Neural progenitor cell (in vitro differentiated cells): ENCODE results near the gene BCAS1. TPM values are rescaled to one million over a fixed set of nuclear protein-coding genes. Genes with fewer than 3 reads are reported as not detected.

Source experiments
- DNase-seq: peaks from one replicate; pipeline ENCODE4 v3.0.0-alpha.2; 2016; ENCODE audit warnings: low spot score
- H2AFZ ChIP-seq: fragments of 200-600 bp; sonication (generic); replicated peaks from 2 replicates; pipeline ENCODE4 v1.6.1; 2016; ENCODE audit warnings: antibody characterized with exemption
- H3F3A ChIP-seq: fragments of 200-600 bp; sonication (generic); 2 replicates; pipeline ENCODE4 v1.6.1; 2016; ENCODE audit warnings: antibody characterized with exemption, low read depth
- H3K27ac ChIP-seq: fragments of 200-600 bp; sonication (generic); 2 replicates; pipeline ENCODE4 v1.5.1; 2016; ENCODE audit warnings: mild to moderate bottlenecking
- H3K27me3 ChIP-seq: fragments of 200-600 bp; sonication (generic); 2 replicates; pipeline ENCODE4 v1.6.1; 2016; ENCODE audit warnings: mild to moderate bottlenecking, moderate library complexity
- H3K36me3 ChIP-seq: fragments of 200-600 bp; sonication (generic); 2 replicates; pipeline ENCODE4 v1.5.1; 2016
- H3K4me1 ChIP-seq: fragments of 200-600 bp; sonication (generic); 2 replicates; pipeline ENCODE4 v1.6.1; 2016; ENCODE audit warnings: mixed run types
- H3K4me2 ChIP-seq: fragments of 200-600 bp; sonication (generic); 2 replicates; pipeline ENCODE4 v1.6.1; 2016
- H3K4me3 ChIP-seq: fragments of 200-600 bp; sonication (generic); 2 replicates; pipeline ENCODE4 v1.5.1; 2016
- H3K79me2 ChIP-seq: fragments of 200-600 bp; sonication (generic); 2 replicates; pipeline ENCODE4 v1.6.1; 2016; ENCODE audit warnings: low read depth
- H3K9ac ChIP-seq: fragments of 200-600 bp; sonication (generic); 2 replicates; pipeline ENCODE4 v1.6.1; 2016
- H3K9me3 ChIP-seq: fragments of 200-600 bp; sonication (generic); 2 replicates; pipeline ENCODE4 v1.5.1; 2016; ENCODE audit warnings: low read depth
- H4K20me1 ChIP-seq: fragments of 200-600 bp; sonication (generic); 2 replicates; pipeline ENCODE4 v1.6.1; 2016; ENCODE audit warnings: low read depth
- H3K27ac Mint-ChIP-seq: 3 replicates; pipeline ENCODE4 v1.8.0; 2021; ENCODE audit warnings: mixed read lengths
- H3K27me3 Mint-ChIP-seq: 2 replicates; pipeline ENCODE4 v1.8.0; 2022; ENCODE audit warnings: low read depth, mild to moderate bottlenecking, inconsistent platforms, moderate library complexity, mixed read lengths; ENCODE audit not compliant: insufficient read depth
- H3K36me3 Mint-ChIP-seq: 3 replicates; pipeline ENCODE4 v1.8.0; 2021; ENCODE audit warnings: mixed read lengths
- H3K4me1 Mint-ChIP-seq: 3 replicates; pipeline ENCODE4 v1.8.0; 2021; ENCODE audit warnings: mixed read lengths
- H3K4me3 Mint-ChIP-seq: 3 replicates; pipeline ENCODE4 v1.8.0; 2021; ENCODE audit warnings: mild to moderate bottlenecking, moderate library complexity, mixed read lengths
- H3K9me3 Mint-ChIP-seq: 3 replicates; pipeline ENCODE4 v1.8.0; 2020; ENCODE audit warnings: mixed read lengths
- EZH2 ChIP-seq: fragments of 200-600 bp; sonication (generic); IDR thresholded peaks from 2 replicates; pipeline ENCODE4 v1.6.1; 2017; ENCODE audit warnings: antibody characterized with exemption, mild to moderate bottlenecking, moderate library complexity
- EZH2phosphoT487 ChIP-seq: fragments of 200-600 bp; sonication (generic); IDR thresholded peaks from 2 replicates; pipeline ENCODE4 v1.6.1; 2017; ENCODE audit warnings: antibody characterized with exemption
- total RNA-seq: library from RNA; depleted of rRNA; stranded (reverse); fragments of >200 nt; gene quantifications from 2 replicates; pipeline ENCODE4 v1.2.3, GENCODE V29; 2015; ENCODE audit warnings: low replicate concordance
- TF ChIP-seq, protein P1 (sequence below): fragments of 200-600 bp; sonication (generic); IDR thresholded peaks from 2 replicates; pipeline ENCODE4 v1.5.1; 2017; ENCODE audit warnings: antibody characterized with exemption, mild to moderate bottlenecking

BCAS1 gene
- total RNA-seq, 1 donor from 2014 or later = not detected

GRCh38 chr20:53972179-53972578 is 98.2 kb downstream of the BCAS1 start:
- H3K9ac ChIP-seq = no peak overlapping the region
- no peak for DNase-seq
- H3K36me3 ChIP-seq = no peaks in the 10 kb centered on the region
- no peak overlapping the region for H2AFZ ChIP-seq
- H3K4me2 ChIP-seq = no peak overlapping the region
- no peaks in the 10 kb centered on the region for H3K27me3 Mint-ChIP-seq
- H3K4me1 Mint-ChIP-seq = no peaks in the 10 kb centered on the region
- H4K20me1 ChIP-seq = no peaks in the 10 kb centered on the region
- no peak overlapping the region for H3K27ac Mint-ChIP-seq
- no peaks in the 10 kb centered on the region for H3K4me1 ChIP-seq
- no peaks in the 10 kb centered on the region for H3F3A ChIP-seq
- TF ChIP-seq, protein P1, sequence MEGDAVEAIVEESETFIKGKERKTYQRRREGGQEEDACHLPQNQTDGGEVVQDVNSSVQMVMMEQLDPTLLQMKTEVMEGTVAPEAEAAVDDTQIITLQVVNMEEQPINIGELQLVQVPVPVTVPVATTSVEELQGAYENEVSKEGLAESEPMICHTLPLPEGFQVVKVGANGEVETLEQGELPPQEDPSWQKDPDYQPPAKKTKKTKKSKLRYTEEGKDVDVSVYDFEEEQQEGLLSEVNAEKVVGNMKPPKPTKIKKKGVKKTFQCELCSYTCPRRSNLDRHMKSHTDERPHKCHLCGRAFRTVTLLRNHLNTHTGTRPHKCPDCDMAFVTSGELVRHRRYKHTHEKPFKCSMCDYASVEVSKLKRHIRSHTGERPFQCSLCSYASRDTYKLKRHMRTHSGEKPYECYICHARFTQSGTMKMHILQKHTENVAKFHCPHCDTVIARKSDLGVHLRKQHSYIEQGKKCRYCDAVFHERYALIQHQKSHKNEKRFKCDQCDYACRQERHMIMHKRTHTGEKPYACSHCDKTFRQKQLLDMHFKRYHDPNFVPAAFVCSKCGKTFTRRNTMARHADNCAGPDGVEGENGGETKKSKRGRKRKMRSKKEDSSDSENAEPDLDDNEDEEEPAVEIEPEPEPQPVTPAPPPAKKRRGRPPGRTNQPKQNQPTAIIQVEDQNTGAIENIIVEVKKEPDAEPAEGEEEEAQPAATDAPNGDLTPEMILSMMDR = no peak
- TF ChIP-seq EZH2 (no peak), EZH2phosphoT487 (no peak)
- H3K27me3 ChIP-seq = no peaks in the 10 kb centered on the region
- H3K9me3 Mint-ChIP-seq = peaks cover 3% of the 10 kb centered on the region
- H3K27ac ChIP-seq = no peak overlapping the region
- H3K4me3 Mint-ChIP-seq = no peak overlapping the region
- H3K4me3 ChIP-seq = no peak overlapping the region
- H3K9me3 ChIP-seq = no peaks in the 10 kb centered on the region
- no peaks in the 10 kb centered on the region for H3K79me2 ChIP-seq
- H3K36me3 Mint-ChIP-seq = no peaks in the 10 kb centered on the region

- H3K4me3 ChIP-seq = no peak overlapping the region
- H3K9me3 Mint-ChIP-seq = no peaks in the 10 kb centered on the region
- no peak overlapping the region for H3K4me3 Mint-ChIP-seq
Observed at GRCh38 chr20:53971096-53971683, 99.2 kb downstream of the BCAS1 start.

GRCh38 chr20:53970232-53970631 is 100.2 kb downstream of the BCAS1 start:
- Histone ChIP-seq H3K9me3 (no peaks in the 10 kb centered on the region), H3K4me1 (no peaks in the 10 kb centered on the region), H3K4me3 (no peak overlapping the region), H4K20me1 (no peaks in the 10 kb centered on the region), H3K4me2 (no peak overlapping the region), H2AFZ (no peak overlapping the region), H3K9ac (no peak overlapping the region), H3F3A (no peaks in the 10 kb centered on the region), H3K27ac (no peak overlapping the region), H3K36me3 (no peaks in the 10 kb centered on the region), H3K79me2 (no peaks in the 10 kb centered on the region), H3K27me3 (no peaks in the 10 kb centered on the region)
- no peaks in the 10 kb centered on the region for H3K4me1 Mint-ChIP-seq
- DNase-seq = no peak
- no peaks in the 10 kb centered on the region for H3K9me3 Mint-ChIP-seq
- no peaks in the 10 kb centered on the region for H3K36me3 Mint-ChIP-seq
- H3K4me3 Mint-ChIP-seq = no peak overlapping the region
- H3K27ac Mint-ChIP-seq = no peak overlapping the region
- TF ChIP-seq EZH2 = no peak
- TF ChIP-seq, protein P1 = no peak
- TF ChIP-seq EZH2phosphoT487 = no peak
- no peaks in the 10 kb centered on the region for H3K27me3 Mint-ChIP-seq

More at GRCh38 chr20:53971096-53971683, 99.2 kb downstream of the BCAS1 start:
- no peaks in the 10 kb centered on the region for H4K20me1 ChIP-seq
- no peak overlapping the region for H3K27ac Mint-ChIP-seq
- no peaks in the 10 kb centered on the region for H3K4me1 Mint-ChIP-seq
- H3K4me1 ChIP-seq = no peaks in the 10 kb centered on the region
- no peak overlapping the region for H2AFZ ChIP-seq
- no peaks in the 10 kb centered on the region for H3F3A ChIP-seq
- DNase-seq = no peak
- H3K27ac ChIP-seq = no peak overlapping the region
- no peaks in the 10 kb centered on the region for H3K36me3 ChIP-seq
- no peaks in the 10 kb centered on the region for H3K36me3 Mint-ChIP-seq
- H3K27me3 ChIP-seq = no peaks in the 10 kb centered on the region
- no peaks in the 10 kb centered on the region for H3K9me3 ChIP-seq
- no peak overlapping the region for H3K4me2 ChIP-seq
- H3K9ac ChIP-seq = no peak overlapping the region
- no peaks in the 10 kb centered on the region for H3K27me3 Mint-ChIP-seq
- no peaks in the 10 kb centered on the region for H3K79me2 ChIP-seq
- TF ChIP-seq, protein P1 = no peak
- TF ChIP-seq EZH2 = no peak
- no peak for TF ChIP-seq EZH2phosphoT487
